AG04449 (cell line): Measurements from ENCODE around the gene FAM174C.

ENCODE experiments used
- CTCF ChIA-PET: fragments of 350-600 bp; formaldehyde crosslinking; extraction: SDS; loops from one replicate; lab custom pipeline; 2021; ENCODE audit warnings: antibody characterized with exemption; lab: Yijun Ruan, JAX
- POLR2A ChIA-PET: fragments of 400-600, 350-600 bp; formaldehyde crosslinking; extraction: SDS; loops from one replicate; lab custom pipeline; 2020; ENCODE audit warnings: antibody characterized with exemption, inconsistent platforms; lab: Yijun Ruan, JAX
- DNase-seq: peaks from one replicate; pipeline ENCODE4 v3.0.0-alpha.2; 2010; ENCODE audit warnings: low read depth, low spot score
- H3K4me3 ChIP-seq: 2 replicates; pipeline ENCODE4 v1.5.1; 2011; ENCODE audit warnings: low read depth, mild to moderate bottlenecking, control low read depth, low read length
- CTCF ChIP-seq: IDR thresholded peaks from one replicate; pipeline ENCODE4 v1.5.1; 2011; ENCODE audit warnings: mild to moderate bottlenecking, moderate library complexity, low read length, control low read depth, inconsistent platforms; ENCODE audit not compliant: insufficient read depth; ENCODE audit errors: missing control alignments

Gene FAM174C

GRCh38 chr19:1273263-1274041 lies 1.9 kb upstream of the FAM174C start:
- no peak for DNase-seq
- ChIA-PET CTCF (interaction anchor here (0.6 to 4.3 kb wide), 5 partner anchors 29 to 198 kb away, joined by 3 to 46 read pairs (median 9); partner anchors contain the start of gene ATP5F1D), POLR2A (interaction anchor here (0.8 to 2.5 kb wide), 5 partner anchors 7 to 29 kb away, joined by 3 to 12 read pairs (median 9); no protein-coding TSS in a partner anchor)
- H3K4me3 ChIP-seq = no peak overlapping the region
- no peak for TF ChIP-seq CTCF

- H3K4me3 ChIP-seq = peak overlapping the region; percentile 53
- ChIA-PET POLR2A (interaction anchor here (1.4 to 2.5 kb wide), 3 partner anchors 8 to 30 kb away, joined by 9 to 12 read pairs (median 10); no protein-coding TSS in a partner anchor), CTCF (interaction anchor here (0.9 to 4.3 kb wide), 3 partner anchors 30 to 163 kb away, joined by 3 to 46 read pairs (median 10); no protein-coding TSS in a partner anchor)
- no peak for DNase-seq
- TF ChIP-seq CTCF = no peak
These were observed 1.1 kb upstream of the FAM174C start for GRCh38 chr19:1274081-1274851.

GRCh38 chr19:1274852-1275259 lies 474 bp upstream of the FAM174C start:
- H3K4me3 ChIP-seq = peak overlapping the region; percentile 53
- DNase-seq = no peak
- no peak for TF ChIP-seq CTCF
- ChIA-PET CTCF (interaction anchor here (0.9 to 4.3 kb wide), 4 partner anchors 8 to 34 kb away, joined by 3 to 46 read pairs (median 8); no protein-coding TSS in a partner anchor), POLR2A (interaction anchor here (0.6 to 2.5 kb wide), 9 partner anchors 9 to 193 kb away, joined by 3 to 12 read pairs (median 5); a partner anchor contains a TSS)

- ChIA-PET POLR2A (no interaction called here), CTCF (interaction anchor here (1.0 to 1.8 kb wide), 2 partner anchors 11 to 32 kb away, joined by 3 to 11 read pairs; no protein-coding TSS in a partner anchor)
- no peak for TF ChIP-seq CTCF
These were observed 772 bp downstream of the FAM174C start for GRCh38 chr19:1275976-1276627.

GRCh38 chr19:1276628-1277022 lies 1.3 kb downstream of the FAM174C start:
- TF ChIP-seq CTCF = no peak
- DNase-seq = no peak
- ChIA-PET POLR2A (no interaction called here), CTCF (interaction anchor here (1.0 to 3.5 kb wide), 3 partner anchors 10 to 32 kb away, joined by 3 to 24 read pairs (median 11); no protein-coding TSS in a partner anchor)
- peak overlapping the region; percentile 70 for H3K4me3 ChIP-seq

More at GRCh38 chr19:1275976-1276627, 772 bp downstream of the FAM174C start:
- peak overlapping the region; percentile 70 for H3K4me3 ChIP-seq
- no peak for DNase-seq
